CD4-positive, alpha-beta memory T cell (primary cell): ENCODE data around the gene OSTM1. TPM values are rescaled to one million over a fixed set of nuclear protein-coding genes. Genes with fewer than 3 reads are reported as not detected.

Experiments used
- CTCF ChIA-PET: fragments of 350-600 bp; sonication (Branson Sonifier 250); formaldehyde crosslinking; loops from one replicate; lab custom pipeline; 2021; ENCODE audit warnings: inconsistent platforms; ENCODE audit not compliant: partially characterized antibody; lab: Charles Lee
- POLR2A ChIA-PET: fragments of 350-600 bp; sonication (Branson Sonifier 250); formaldehyde crosslinking; loops from one replicate; lab custom pipeline; 2021; ENCODE audit not compliant: partially characterized antibody; lab: Charles Lee
- DNase-seq, 5 donors: peaks; one replicate each; pipeline versions ENCODE4 v3.0.0 to v3.0.0-alpha.2; 2020 to 2022; ENCODE audit warnings: mixed read lengths in 1 of 5
- H3K27ac ChIP-seq: one replicate; pipeline ENCODE4 v1.7.0; 2013; ENCODE audit warnings: low read depth, low read length
- H3K27me3 ChIP-seq: 2 replicates; pipeline ENCODE4 v1.7.0; 2013; ENCODE audit warnings: mild to moderate bottlenecking, low read length, moderate library complexity; ENCODE audit not compliant: insufficient read depth
- H3K36me3 ChIP-seq: 2 replicates; pipeline ENCODE4 v1.7.0; 2013; ENCODE audit warnings: mild to moderate bottlenecking, low read length, moderate library complexity; ENCODE audit not compliant: insufficient read depth
- H3K4me1 ChIP-seq: 2 replicates; pipeline ENCODE4 v1.7.0; 2013; ENCODE audit warnings: mild to moderate bottlenecking, low read length, moderate library complexity; ENCODE audit not compliant: insufficient read depth
- H3K4me3 ChIP-seq, 2 donors: one replicate each; pipeline ENCODE4 v1.7.0; 2013; ENCODE audit warnings: low read length in 2 of 2, mild to moderate bottlenecking in 1 of 2
- H3K9me3 ChIP-seq, 2 donors: one replicate each; pipeline ENCODE4 v1.7.0; 2013; ENCODE audit warnings: low read length in 2 of 2, control low read depth in 1 of 2; ENCODE audit not compliant: control insufficient read depth in 1 of 2
- H3K27ac Mint-ChIP-seq, 7 donors: one replicate each; pipeline ENCODE4 v1.8.0; 2020 to 2021; ENCODE audit warnings: mixed read lengths in 7 of 7, mild to moderate bottlenecking in 6 of 7, inconsistent platforms in 3 of 7, moderate library complexity in 3 of 7
- H3K27me3 Mint-ChIP-seq, 2 donors: one replicate each; pipeline ENCODE4 v1.8.0; 2020 to 2021; ENCODE audit warnings: mixed read lengths in 2 of 2
- H3K36me3 Mint-ChIP-seq, 2 donors: one replicate each; pipeline ENCODE4 v1.8.0; 2020 to 2021; ENCODE audit warnings: mixed read lengths in 2 of 2, inconsistent platforms in 1 of 2, mild to moderate bottlenecking in 1 of 2
- H3K4me1 Mint-ChIP-seq, 4 donors: one replicate each; pipeline ENCODE4 v1.8.0; 2020 to 2021; ENCODE audit warnings: mixed read lengths in 4 of 4, mild to moderate bottlenecking in 1 of 4
- H3K4me3 Mint-ChIP-seq, 8 donors: one replicate each; pipeline ENCODE4 v1.8.0; 2020 to 2021; ENCODE audit warnings: mixed read lengths in 8 of 8, mild to moderate bottlenecking in 7 of 8, moderate library complexity in 6 of 8, inconsistent platforms in 3 of 8
- H3K9me3 Mint-ChIP-seq, 8 donors: one replicate each; pipeline ENCODE4 v1.8.0; 2020 to 2021; ENCODE audit warnings: mixed read lengths in 8 of 8, mild to moderate bottlenecking in 5 of 8, inconsistent platforms in 3 of 8, moderate library complexity in 1 of 8
- intact Hi-C: fragments of 100-400 bp; cut with micrococcal nuclease; formaldehyde crosslinking; loops from one replicate; pipeline ENCODE4 v1.15.1; 2023
- polyA plus RNA-seq, 2 donors: library from polyadenylated mRNA; unstranded; fragments of 300-500 nt; fragmentation: Illumina TruSeq; gene quantifications; one replicate each; pipeline ENCODE4 v1.2.3, GENCODE V29; 2021
- total RNA-seq, 2 experiments: library from RNA; stranded (reverse); gene quantifications; one replicate each; pipeline ENCODE4 v1.2.3, GENCODE V29; 2021

Gene OSTM1, protein sequence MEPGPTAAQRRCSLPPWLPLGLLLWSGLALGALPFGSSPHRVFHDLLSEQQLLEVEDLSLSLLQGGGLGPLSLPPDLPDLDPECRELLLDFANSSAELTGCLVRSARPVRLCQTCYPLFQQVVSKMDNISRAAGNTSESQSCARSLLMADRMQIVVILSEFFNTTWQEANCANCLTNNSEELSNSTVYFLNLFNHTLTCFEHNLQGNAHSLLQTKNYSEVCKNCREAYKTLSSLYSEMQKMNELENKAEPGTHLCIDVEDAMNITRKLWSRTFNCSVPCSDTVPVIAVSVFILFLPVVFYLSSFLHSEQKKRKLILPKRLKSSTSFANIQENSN
- 10 to 100 TPM; 54.4 to 55.6 TPM for total RNA-seq
- polyA plus RNA-seq, result 10 to 100 TPM; 44.4 to 59.8 TPM

DNA sequence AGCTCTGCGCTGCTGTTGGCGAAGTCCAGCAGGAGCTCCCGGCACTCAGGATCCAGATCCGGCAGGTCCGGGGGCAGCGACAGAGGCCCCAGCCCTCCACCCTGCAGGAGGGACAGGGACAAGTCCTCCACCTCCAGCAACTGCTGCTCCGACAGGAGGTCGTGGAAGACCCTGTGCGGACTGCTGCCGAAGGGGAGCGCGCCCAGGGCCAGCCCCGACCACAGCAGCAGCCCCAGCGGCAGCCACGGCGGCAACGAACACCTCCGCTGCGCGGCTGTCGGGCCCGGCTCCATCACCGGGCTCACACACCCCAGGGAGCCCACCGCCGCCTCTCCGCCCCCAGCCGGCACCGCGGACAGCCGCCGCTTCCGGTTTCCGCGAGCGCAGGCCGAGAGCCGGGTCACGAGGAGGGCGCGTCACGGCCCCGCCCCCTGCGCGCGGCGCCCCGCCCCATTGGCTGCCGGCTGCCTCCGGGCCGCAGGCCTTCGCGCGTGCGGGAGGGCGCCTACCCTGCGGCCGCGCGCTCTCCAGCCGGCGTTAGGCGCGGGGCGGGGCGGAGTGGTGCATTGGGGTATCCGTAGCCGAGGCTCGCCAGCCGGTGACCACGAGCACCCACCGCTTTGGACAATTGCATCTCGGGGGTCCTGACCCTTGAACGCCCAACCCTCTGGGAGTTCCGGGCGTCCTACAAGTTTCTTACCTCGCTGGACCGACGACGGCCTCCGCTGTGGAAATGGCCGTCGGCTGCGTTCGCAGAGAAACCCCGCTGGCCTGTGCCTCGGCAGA is at the start of gene OSTM1:
TSS of gene OSTM1 (minus strand) at position 383 of the 786 bp plus-strand sequence. CDS start at position 293, 90 bp downstream.
- Histone ChIP-seq H3K27ac (peak within 1 kb of the TSS; percentile 78), H3K27me3 (no peaks in the 10 kb centered on the region), H3K4me1 (peaks cover 24% of the 10 kb centered on the region), H3K36me3 (no peaks in the 10 kb centered on the region), H3K4me3 (peak within 1 kb of the TSS; percentile 66 to 100), H3K9me3 (no peaks in the 10 kb centered on the region)
- H3K4me3 Mint-ChIP-seq, result peak within 1 kb of the TSS; percentile 87 to 95 (median 90)
- POLR2A ChIA-PET, result interaction anchor here (1.3 kb wide), 1 partner anchor 615 kb away, joined by 5 read pairs; the partner anchor contains the start of gene PDSS2
- H3K27ac Mint-ChIP-seq, result peak within 1 kb of the TSS; percentile 90 to 96 (median 94)
- intact Hi-C loops, result loop anchor here (1.0 to 10.0 kb wide), 6 partner anchors 117 to 1620 kb away; partner anchors contain the start of genes AK9, CEP57L1, FIG4 and MTRES1
- CTCF ChIA-PET, result interaction anchor here (1.0 kb wide), 1 partner anchor 25 kb away, joined by 3 read pairs; no protein-coding TSS in a partner anchor
- H3K36me3 Mint-ChIP-seq, result peaks cover 0 to 8% of the 10 kb centered on the region in 2 donors
- peaks cover 18 to 32% (median 20%) of the 10 kb centered on the region in 4 donors for H3K4me1 Mint-ChIP-seq
- no peaks in the 10 kb centered on the region for H3K9me3 Mint-ChIP-seq
- DNase-seq, result peak; percentile 88 to 93 (median 93)
- H3K27me3 Mint-ChIP-seq, result peaks cover 0 to 5% of the 10 kb centered on the region in 2 donors

DNA sequence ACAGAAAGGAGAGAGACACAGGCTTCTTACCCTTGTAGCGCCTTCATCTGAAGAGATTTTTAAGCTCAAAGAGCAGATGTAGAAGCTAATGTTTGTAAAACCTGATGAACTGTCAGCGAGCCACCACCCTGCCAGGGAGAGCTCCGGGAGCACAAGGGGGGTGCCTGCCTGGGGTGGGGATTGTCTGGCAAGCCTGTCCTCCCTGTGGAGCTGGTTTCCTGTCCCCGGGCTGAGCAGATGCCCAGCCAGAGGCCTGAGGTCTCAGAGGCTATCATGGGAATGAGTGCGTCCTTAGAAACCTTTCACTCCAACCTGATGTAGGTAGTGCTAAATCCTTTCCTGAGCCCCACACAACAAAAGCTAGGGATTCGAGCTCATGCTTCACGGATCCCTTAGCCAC is 49.4 kb upstream of the OSTM1 start:
- CTCF ChIA-PET, result no interaction called here
- Mint-ChIP-seq H3K9me3 (peaks cover 0 to 8% (median 0%) of the 10 kb centered on the region in 8 donors), H3K27ac (no peak overlapping the region), H3K4me1 (peaks cover 3 to 22% (median 7%) of the 10 kb centered on the region in 4 donors), H3K36me3 (no peaks in the 10 kb centered on the region), H3K4me3 (no peak overlapping the region), H3K27me3 (peaks cover 64 to 68% of the 10 kb centered on the region in 2 donors)
- no peak for DNase-seq
- POLR2A ChIA-PET, result no interaction called here
- H3K27ac ChIP-seq, result no peak overlapping the region
- H3K4me1 ChIP-seq, result peaks cover 10% of the 10 kb centered on the region
- no peaks in the 10 kb centered on the region for H3K9me3 ChIP-seq
- intact Hi-C loops, result no loop called here
- H3K4me3 ChIP-seq, result no peak overlapping the region
- H3K36me3 ChIP-seq, result no peaks in the 10 kb centered on the region
- H3K27me3 ChIP-seq, result peaks cover 29% of the 10 kb centered on the region

DNA sequence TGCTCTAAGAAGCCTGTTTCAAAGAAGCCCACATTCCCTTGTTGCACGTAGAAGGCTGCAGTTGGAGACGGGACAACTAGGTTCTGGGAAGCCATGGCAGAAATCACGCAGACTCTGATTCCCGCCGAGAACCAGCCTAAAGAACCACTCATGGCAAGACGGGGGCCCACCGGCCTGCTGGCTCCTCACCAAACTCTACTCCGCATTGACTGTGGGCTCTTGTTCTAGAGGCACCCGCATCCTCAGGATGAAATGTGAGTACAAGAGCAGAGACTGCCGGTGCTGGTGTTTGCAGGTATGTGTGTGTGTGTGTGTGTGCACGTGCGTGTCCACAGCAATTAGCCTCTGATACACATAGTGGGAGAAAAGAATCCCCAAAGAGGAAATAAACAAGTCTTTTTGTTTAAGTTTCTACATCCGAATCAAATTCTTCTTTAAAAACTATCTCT is 49.0 kb upstream of the OSTM1 start:
- Mint-ChIP-seq H3K27ac (no peak overlapping the region), H3K27me3 (peaks cover 63 to 69% of the 10 kb centered on the region in 2 donors), H3K4me1 (peaks cover 7 to 26% (median 11%) of the 10 kb centered on the region in 4 donors), H3K36me3 (no peaks in the 10 kb centered on the region), H3K4me3 (no peak overlapping the region), H3K9me3 (peaks cover 0 to 8% (median 0%) of the 10 kb centered on the region in 8 donors)
- no peaks in the 10 kb centered on the region for H3K9me3 ChIP-seq
- no peak overlapping the region for H3K27ac ChIP-seq
- intact Hi-C loops, result no loop called here
- no peak for DNase-seq
- H3K27me3 ChIP-seq, result peaks cover 33% of the 10 kb centered on the region
- no peaks in the 10 kb centered on the region for H3K36me3 ChIP-seq
- CTCF ChIA-PET, result no interaction called here
- peaks cover 14% of the 10 kb centered on the region for H3K4me1 ChIP-seq
- H3K4me3 ChIP-seq, result no peak overlapping the region
- POLR2A ChIA-PET, result no interaction called here

DNA sequence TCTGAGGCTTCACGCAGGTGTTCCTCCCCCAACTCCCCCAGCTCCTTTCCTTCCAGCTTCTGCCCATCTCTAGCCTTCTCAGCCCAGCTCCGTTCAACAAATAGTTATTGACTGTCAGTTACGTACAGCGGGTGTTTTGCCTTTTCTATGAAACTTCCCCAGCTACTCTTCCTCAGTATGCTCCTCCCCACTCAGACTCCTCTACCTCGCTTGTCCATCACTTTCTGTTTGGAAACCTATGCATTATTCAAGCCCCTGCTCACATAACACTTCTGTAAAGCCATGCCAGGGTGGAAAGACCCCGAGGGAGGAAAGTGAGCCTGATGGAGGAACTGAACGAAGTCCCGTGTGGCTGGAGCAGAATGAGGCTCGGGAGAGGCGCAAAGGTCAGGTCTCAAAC is 47.1 kb upstream of the OSTM1 start:
- Mint-ChIP-seq H3K9me3 (peaks cover 0 to 7% (median 0%) of the 10 kb centered on the region in 8 donors), H3K36me3 (peaks cover 0 to 4% of the 10 kb centered on the region in 2 donors), H3K4me3 (peak overlapping the region in 3 of 8 donors; percentile 5 to 13 (median 7)), H3K4me1 (peaks cover 16 to 36% (median 17%) of the 10 kb centered on the region in 4 donors), H3K27me3 (peaks cover 62 to 64% of the 10 kb centered on the region in 2 donors), H3K27ac (no peak overlapping the region)
- Histone ChIP-seq H3K27ac (no peak overlapping the region), H3K4me3 (no peak overlapping the region), H3K4me1 (peaks cover 24% of the 10 kb centered on the region), H3K27me3 (peaks cover 43% of the 10 kb centered on the region), H3K36me3 (no peaks in the 10 kb centered on the region), H3K9me3 (no peaks in the 10 kb centered on the region)
- intact Hi-C loops, result no loop called here
- DNase-seq, result no peak
- ChIA-PET POLR2A (no interaction called here), CTCF (no interaction called here)

DNA sequence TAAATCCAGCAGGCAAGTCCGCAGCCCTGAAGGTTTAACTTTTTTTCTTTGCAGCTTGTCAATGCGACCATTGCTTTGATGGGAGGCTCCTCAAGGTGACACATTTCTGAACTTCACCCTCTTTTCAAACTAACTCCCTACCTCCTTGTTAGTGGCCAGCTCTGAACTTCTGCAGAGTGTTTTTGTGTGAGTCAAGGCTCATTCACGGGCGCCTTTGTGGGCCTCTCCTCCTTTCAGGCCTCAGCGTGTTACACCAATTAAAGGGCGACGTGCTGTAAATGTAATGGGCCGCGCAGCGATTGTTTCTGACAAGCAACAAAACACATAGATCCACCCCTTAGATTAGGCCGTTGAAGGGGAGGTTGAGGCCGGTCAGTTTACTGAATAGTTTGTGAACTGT is 45.8 kb upstream of the OSTM1 start:
- peaks cover 65% of the 10 kb centered on the region in 2 donors for H3K27me3 Mint-ChIP-seq
- H3K4me3 Mint-ChIP-seq, result peak overlapping the region in 6 of 8 donors; percentile 30 to 62 (median 42)
- peaks cover 25 to 49% (median 26%) of the 10 kb centered on the region in 4 donors for H3K4me1 Mint-ChIP-seq
- H3K27me3 ChIP-seq, result peaks cover 48% of the 10 kb centered on the region
- H3K4me3 ChIP-seq, result no peak overlapping the region
- DNase-seq, result no peak
- no peaks in the 10 kb centered on the region for H3K36me3 ChIP-seq
- H3K36me3 Mint-ChIP-seq, result peaks cover 0 to 4% of the 10 kb centered on the region in 2 donors
- H3K4me1 ChIP-seq, result peaks cover 37% of the 10 kb centered on the region
- H3K9me3 ChIP-seq, result no peaks in the 10 kb centered on the region
- H3K27ac ChIP-seq, result no peak overlapping the region
- no peak overlapping the region for H3K27ac Mint-ChIP-seq
- H3K9me3 Mint-ChIP-seq, result peaks cover 0 to 8% (median 0%) of the 10 kb centered on the region in 8 donors
- POLR2A ChIA-PET, result no interaction called here
- intact Hi-C loops, result no loop called here
- CTCF ChIA-PET, result no interaction called here

DNA sequence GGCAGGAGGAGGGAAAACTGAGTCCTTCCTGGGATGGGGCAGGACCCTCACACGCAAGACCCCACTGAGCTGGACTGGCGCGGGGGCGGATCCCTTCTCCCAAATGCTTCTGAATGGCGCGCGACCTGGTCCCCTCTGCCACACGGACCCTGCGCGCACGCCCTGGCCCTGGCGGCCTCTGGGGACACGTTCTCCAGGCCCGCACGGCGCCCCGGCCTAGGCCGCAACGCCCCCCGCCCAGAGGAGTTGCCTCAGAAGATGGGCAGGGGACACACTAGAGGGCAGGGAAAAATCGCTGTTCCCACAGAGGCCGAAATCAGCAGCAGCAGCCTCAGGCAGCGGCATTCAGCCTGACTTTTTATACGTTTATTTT is 45.2 kb upstream of the OSTM1 start:
- Mint-ChIP-seq H3K9me3 (peaks cover 0 to 8% (median 0%) of the 10 kb centered on the region in 8 donors), H3K4me3 (peak overlapping the region in 6 of 8 donors; percentile 46 to 99 (median 92)), H3K27me3 (peaks cover 66 to 70% of the 10 kb centered on the region in 2 donors), H3K27ac (no peak overlapping the region), H3K36me3 (peaks cover 0 to 4% of the 10 kb centered on the region in 2 donors), H3K4me1 (peaks cover 31 to 55% (median 31%) of the 10 kb centered on the region in 4 donors)
- no peaks in the 10 kb centered on the region for H3K9me3 ChIP-seq
- H3K27ac ChIP-seq, result no peak overlapping the region
- H3K4me3 ChIP-seq, result no peak overlapping the region
- peaks cover 43% of the 10 kb centered on the region for H3K4me1 ChIP-seq
- H3K36me3 ChIP-seq, result no peaks in the 10 kb centered on the region
- intact Hi-C loops, result loop anchor here (2.0 to 10.0 kb wide), 3 partner anchors 38 to 975 kb away; partner anchors contain the start of genes CEP57L1, SESN1 and SNX3
- DNase-seq, result no peak
- ChIA-PET POLR2A (no interaction called here), CTCF (no interaction called here)
- H3K27me3 ChIP-seq, result peaks cover 48% of the 10 kb centered on the region
